Mucosa of rectum (tissue), 2 donors: ENCODE measurements around the gene GEN1.

Source experiments
- H3K27ac ChIP-seq, 2 donors: one replicate each; pipeline ENCODE4 v1.7.0; 2013; ENCODE audit warnings: inconsistent platforms in 2 of 2, low read depth in 2 of 2, low read length in 2 of 2
- H3K27me3 ChIP-seq, 2 donors: one replicate each; pipeline ENCODE4 v1.7.0; 2013; ENCODE audit warnings: low read length in 2 of 2; ENCODE audit not compliant: control insufficient read depth in 2 of 2, insufficient read depth in 2 of 2
- H3K36me3 ChIP-seq, 2 donors: one replicate each; pipeline ENCODE4 v1.7.0; 2013; ENCODE audit warnings: low read length in 2 of 2; ENCODE audit not compliant: control insufficient read depth in 2 of 2, insufficient read depth in 2 of 2
- H3K4me1 ChIP-seq, 2 donors: one replicate each; pipeline ENCODE4 v1.7.0; 2013; ENCODE audit warnings: low read length in 2 of 2, mild to moderate bottlenecking in 1 of 2; ENCODE audit not compliant: control insufficient read depth in 2 of 2, insufficient read depth in 2 of 2
- H3K4me3 ChIP-seq, 2 donors: one replicate each; pipeline ENCODE4 v1.7.0; 2013; ENCODE audit warnings: low read length in 2 of 2
- H3K9ac ChIP-seq, 2 donors: one replicate each; pipeline ENCODE4 v1.7.0; 2013; ENCODE audit warnings: low read length in 2 of 2, low read depth in 1 of 2, mild to moderate bottlenecking in 1 of 2
- H3K9me3 ChIP-seq, 2 donors: one replicate each; pipeline ENCODE4 v1.7.0; 2013; ENCODE audit warnings: low read length in 2 of 2; ENCODE audit not compliant: control insufficient read depth in 2 of 2
- donor health status: healthy.
- donor health status: Normal muscosa, but diverticular disease.

GEN1 gene

DNA sequence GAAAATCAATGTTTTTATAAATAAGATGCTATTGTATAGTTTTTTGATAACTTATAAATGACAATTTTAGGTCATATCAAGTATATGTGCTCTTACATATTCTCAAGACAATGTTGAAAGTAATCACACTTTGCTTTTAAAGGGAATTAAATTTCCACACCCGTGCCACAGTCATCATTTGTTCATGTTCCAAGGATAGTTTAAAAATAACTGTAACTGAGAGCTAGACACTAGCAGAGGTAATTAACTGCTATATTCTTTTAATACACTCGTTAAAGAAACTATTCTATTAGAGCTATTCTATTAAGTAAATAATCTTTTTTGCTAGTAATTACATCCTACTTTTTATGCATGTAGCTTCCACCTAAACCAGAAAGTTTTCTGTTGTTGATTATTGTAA is 18.0 kb downstream of the GEN1 start:
- Histone ChIP-seq H3K27me3 (no peaks in the 10 kb centered on the region), H3K9me3 (no peaks in the 10 kb centered on the region), H3K4me1 (no peaks in the 10 kb centered on the region), H3K36me3 (peaks cover 5 to 16% of the 10 kb centered on the region in 2 donors), H3K27ac (no peak overlapping the region), H3K4me3 (no peak overlapping the region), H3K9ac (no peak overlapping the region)

DNA sequence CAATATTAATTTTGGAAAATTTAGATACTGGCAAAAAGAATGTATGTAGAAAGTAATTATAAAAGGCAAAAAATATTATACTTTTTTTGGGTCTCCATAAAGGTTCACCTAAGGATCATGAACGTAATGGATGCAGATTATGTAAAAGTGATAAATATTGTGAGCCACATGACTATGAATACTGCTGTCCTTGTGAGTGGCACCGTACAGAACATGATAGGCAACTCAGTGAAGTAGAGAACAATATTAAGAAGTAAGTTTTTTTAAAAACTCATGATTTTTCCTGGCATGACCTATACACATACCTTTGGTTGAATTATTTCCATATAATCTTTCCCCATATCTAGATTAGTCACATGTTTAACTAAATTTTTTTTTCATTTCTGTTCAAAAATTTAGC is 18.6 kb downstream of the GEN1 start:
- Histone ChIP-seq H3K27ac (no peak overlapping the region), H3K4me3 (no peak overlapping the region), H3K9ac (no peak overlapping the region), H3K9me3 (no peaks in the 10 kb centered on the region), H3K27me3 (no peaks in the 10 kb centered on the region), H3K36me3 (peaks cover 5 to 16% of the 10 kb centered on the region in 2 donors), H3K4me1 (no peaks in the 10 kb centered on the region)

DNA sequence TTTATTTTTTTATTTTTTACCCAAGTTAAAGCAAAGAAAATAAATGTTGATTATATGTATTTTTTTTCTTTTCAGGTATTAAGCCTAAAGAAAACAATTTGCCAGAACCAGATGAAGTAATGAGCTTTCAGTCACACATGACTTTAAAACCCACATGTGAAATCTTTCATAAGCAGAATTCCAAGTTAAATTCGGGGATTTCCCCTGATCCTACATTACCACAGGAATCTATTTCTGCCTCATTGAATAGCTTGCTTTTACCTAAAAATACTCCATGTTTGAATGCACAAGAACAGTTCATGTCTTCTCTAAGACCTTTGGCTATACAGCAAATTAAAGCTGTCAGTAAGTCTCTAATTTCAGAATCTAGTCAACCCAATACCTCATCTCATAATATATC is 26.6 kb downstream of the GEN1 start:
- Histone ChIP-seq H3K4me1 (no peaks in the 10 kb centered on the region), H3K36me3 (peaks cover 0 to 21% of the 10 kb centered on the region in 2 donors), H3K27me3 (no peaks in the 10 kb centered on the region), H3K4me3 (no peak overlapping the region), H3K27ac (no peak overlapping the region), H3K9ac (no peak overlapping the region), H3K9me3 (no peaks in the 10 kb centered on the region)

DNA sequence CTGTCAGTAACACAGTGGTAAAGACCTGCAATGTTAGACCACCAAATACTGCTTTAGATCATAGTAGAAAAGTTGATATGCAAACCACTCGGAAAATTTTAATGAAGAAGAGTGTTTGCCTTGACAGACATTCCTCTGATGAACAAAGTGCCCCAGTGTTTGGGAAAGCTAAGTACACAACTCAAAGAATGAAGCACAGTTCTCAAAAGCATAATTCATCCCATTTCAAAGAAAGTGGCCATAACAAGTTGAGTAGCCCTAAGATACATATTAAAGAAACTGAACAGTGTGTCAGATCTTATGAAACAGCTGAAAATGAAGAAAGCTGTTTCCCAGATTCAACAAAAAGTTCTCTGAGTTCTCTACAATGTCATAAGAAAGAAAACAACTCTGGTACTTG is 27.5 kb downstream of the GEN1 start:
- Histone ChIP-seq H3K4me3 (no peak overlapping the region), H3K9ac (no peak overlapping the region), H3K9me3 (no peaks in the 10 kb centered on the region), H3K36me3 (peaks cover 0 to 20% of the 10 kb centered on the region in 2 donors), H3K4me1 (no peaks in the 10 kb centered on the region), H3K27ac (no peak overlapping the region), H3K27me3 (no peaks in the 10 kb centered on the region)

DNA sequence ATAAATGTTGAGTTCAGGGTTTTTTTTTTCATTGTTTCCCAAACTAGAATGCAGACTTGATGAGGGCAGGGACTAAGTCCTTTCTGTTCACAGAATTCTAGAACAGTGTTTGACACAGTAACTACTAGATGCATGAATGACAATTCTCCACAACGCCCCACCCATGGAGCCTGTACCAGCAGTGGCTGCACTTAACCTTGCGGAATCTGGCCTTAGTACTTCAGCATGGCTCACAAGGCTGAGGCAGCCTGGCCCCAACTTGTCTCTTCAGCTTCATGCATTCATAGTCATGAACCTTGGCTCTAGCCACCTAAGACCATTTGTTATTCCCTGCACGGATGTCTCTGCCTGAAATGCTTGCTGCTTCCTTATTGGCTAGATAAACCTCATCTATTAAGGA is 32.8 kb downstream of the GEN1 start:
- H3K4me1 ChIP-seq: no peaks in the 10 kb centered on the region
- no peak overlapping the region for H3K27ac ChIP-seq
- H3K4me3 ChIP-seq: no peak overlapping the region
- H3K9ac ChIP-seq: no peak overlapping the region
- H3K27me3 ChIP-seq: no peaks in the 10 kb centered on the region
- peaks cover 0 to 1% of the 10 kb centered on the region in 2 donors for H3K36me3 ChIP-seq
- H3K9me3 ChIP-seq: no peaks in the 10 kb centered on the region

DNA sequence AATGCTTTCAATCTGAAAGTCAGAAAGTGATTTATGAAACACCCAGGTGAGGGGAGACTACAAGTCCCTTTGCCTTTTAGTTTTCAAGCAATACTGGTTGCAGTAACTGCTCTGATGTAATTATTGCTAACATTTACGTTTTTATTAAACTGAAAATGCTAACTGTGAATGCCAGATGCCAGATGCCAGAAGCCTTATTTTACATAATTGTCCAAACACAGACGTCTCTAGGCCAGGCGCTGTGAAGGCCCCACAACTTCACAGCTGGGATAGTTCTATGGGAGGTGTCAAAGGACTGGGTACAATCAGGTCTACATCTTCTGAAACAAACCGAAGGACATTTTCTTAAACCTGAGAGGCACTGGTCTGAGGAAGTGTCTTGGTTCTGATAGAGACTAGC is 34.8 kb downstream of the GEN1 start:
- Histone ChIP-seq H3K9me3 (no peaks in the 10 kb centered on the region), H3K27me3 (no peaks in the 10 kb centered on the region), H3K4me1 (peaks cover 0 to 2% of the 10 kb centered on the region in 2 donors), H3K27ac (no peak overlapping the region), H3K36me3 (no peaks in the 10 kb centered on the region), H3K4me3 (no peak overlapping the region), H3K9ac (no peak overlapping the region)

DNA sequence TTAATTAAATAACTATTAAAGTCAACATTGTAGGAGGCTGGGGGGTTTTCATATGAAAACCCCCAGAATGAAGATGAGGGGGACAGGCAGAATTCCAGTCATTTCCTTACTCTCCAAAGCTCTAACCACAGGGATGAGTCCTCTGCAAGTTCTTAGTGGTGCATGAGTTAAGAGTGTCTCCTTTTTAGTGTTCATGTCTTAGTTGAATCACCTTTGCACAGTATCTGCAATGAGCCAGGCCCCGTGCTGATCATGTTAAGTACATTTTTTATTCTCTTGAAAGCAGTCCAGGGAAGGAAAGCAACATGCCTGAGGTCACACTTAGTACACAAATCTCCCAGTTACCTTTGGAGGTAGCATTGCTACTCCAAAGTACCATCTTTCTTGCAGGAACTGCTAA is 36.6 kb downstream of the GEN1 start:
- no peaks in the 10 kb centered on the region for H3K27me3 ChIP-seq
- H3K36me3 ChIP-seq: no peaks in the 10 kb centered on the region
- H3K27ac ChIP-seq: no peak overlapping the region
- H3K9me3 ChIP-seq: no peaks in the 10 kb centered on the region
- H3K9ac ChIP-seq: no peak overlapping the region
- H3K4me3 ChIP-seq: no peak overlapping the region
- peaks cover 0 to 2% of the 10 kb centered on the region in 2 donors for H3K4me1 ChIP-seq

DNA sequence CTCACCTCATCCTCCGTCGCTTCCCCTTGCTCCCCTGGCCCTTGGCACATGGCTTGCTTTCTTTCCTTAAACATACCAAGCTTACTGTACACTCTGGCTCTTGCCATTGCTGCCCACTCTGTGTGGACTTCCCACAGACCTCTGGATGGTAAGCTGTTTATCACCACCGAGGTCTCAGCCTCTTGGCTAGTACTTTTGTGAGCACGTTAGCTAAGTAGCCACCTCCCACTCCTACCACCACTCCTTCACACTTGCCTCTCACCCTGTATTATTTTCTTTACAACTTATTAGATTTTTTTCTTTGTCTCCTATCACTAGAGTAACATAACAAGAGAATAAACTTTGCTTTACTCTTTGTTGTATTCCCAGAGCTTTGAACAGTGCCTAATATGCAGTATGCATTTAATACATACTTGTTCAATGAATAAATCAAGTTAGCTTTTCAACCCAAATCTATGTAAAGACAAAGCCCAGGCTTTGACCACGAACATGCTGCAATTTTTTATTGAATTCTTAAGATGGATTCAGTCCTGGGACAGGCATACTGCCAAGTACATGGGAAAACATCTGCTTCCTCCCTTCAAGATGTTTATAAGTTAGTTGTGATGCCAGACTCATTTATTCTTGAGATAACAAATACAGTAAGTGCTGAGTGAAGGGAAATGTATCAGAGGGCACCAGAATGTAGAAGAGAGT is 37.3 kb downstream of the GEN1 start:
- Histone ChIP-seq H3K27me3 (no peaks in the 10 kb centered on the region), H3K4me3 (no peak overlapping the region), H3K9ac (no peak overlapping the region), H3K27ac (no peak overlapping the region), H3K4me1 (peaks cover 0 to 2% of the 10 kb centered on the region in 2 donors), H3K36me3 (no peaks in the 10 kb centered on the region), H3K9me3 (no peaks in the 10 kb centered on the region)

DNA sequence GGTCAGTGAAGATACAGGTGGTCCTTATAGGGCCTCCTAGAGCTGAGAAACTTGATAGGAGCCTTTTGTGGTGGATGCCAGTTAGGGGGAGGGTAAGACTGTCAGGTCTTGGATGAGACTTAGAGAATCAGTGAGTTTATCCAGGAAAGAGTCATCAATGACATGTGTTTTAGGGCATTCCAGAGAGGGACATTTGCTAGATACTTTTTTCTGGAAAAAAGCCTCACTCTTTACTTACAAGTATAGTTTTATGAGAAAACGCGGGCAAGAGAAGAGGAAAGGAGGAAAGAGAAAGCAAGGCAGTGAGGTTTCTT is 37.8 kb downstream of the GEN1 start:
- Histone ChIP-seq H3K9me3 (no peaks in the 10 kb centered on the region), H3K27ac (no peak overlapping the region), H3K36me3 (no peaks in the 10 kb centered on the region), H3K4me3 (no peak overlapping the region), H3K9ac (no peak overlapping the region), H3K27me3 (no peaks in the 10 kb centered on the region), H3K4me1 (peaks cover 0 to 2% of the 10 kb centered on the region in 2 donors)

DNA sequence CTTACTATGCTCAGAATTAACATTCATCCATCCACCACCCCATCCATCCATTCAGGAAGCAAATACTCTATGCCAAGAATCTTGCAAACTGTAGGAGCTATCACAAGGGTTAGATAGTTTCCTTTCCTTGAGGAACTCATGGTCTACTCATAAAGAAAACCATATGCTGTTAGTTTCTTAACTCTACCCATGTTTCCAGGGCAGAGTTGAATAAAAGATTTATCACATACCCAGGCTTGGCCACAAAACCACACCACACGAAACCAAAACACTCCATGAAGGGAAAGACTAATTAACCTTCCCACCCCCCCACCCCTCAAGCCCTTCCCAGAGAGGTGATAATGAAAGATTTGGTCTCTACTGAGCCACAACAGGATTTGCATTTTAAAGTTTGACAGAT is 38.6 kb downstream of the GEN1 start:
- H3K4me1 ChIP-seq: peaks cover 0 to 2% of the 10 kb centered on the region in 2 donors
- no peak overlapping the region for H3K27ac ChIP-seq

DNA sequence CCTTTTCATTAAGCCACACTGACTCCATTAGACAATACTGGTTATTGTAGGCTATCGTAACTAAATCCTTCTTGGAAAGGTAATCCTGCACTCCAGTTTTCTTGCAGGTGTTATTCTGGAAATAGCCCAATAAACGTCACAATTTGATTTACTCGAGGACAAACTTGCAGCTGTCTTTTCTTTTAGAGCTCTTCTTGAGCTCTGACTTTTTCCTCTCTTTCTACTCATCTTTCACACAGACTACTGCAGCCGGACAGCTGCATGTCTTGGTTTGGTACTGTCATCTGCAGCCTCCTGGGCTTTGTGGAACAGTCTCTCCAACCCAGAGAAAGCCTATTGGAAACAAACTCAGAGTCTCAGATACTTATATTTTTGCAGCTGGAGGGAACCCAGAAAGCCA is 39.4 kb downstream of the GEN1 start:
- no peak overlapping the region for H3K9ac ChIP-seq
- peaks cover 0 to 2% of the 10 kb centered on the region in 2 donors for H3K4me1 ChIP-seq
- no peak overlapping the region for H3K27ac ChIP-seq
- no peak overlapping the region for H3K4me3 ChIP-seq
- no peaks in the 10 kb centered on the region for H3K9me3 ChIP-seq
- H3K36me3 ChIP-seq: no peaks in the 10 kb centered on the region
- H3K27me3 ChIP-seq: no peaks in the 10 kb centered on the region

More for the DNA sequence above, 38.6 kb downstream of the GEN1 start:
- Histone ChIP-seq H3K4me3 (no peak overlapping the region), H3K9ac (no peak overlapping the region), H3K27me3 (no peaks in the 10 kb centered on the region), H3K9me3 (no peaks in the 10 kb centered on the region), H3K36me3 (no peaks in the 10 kb centered on the region)
